ENCODE measurements around the gene FHL5.

Gene FHL5, protein sequence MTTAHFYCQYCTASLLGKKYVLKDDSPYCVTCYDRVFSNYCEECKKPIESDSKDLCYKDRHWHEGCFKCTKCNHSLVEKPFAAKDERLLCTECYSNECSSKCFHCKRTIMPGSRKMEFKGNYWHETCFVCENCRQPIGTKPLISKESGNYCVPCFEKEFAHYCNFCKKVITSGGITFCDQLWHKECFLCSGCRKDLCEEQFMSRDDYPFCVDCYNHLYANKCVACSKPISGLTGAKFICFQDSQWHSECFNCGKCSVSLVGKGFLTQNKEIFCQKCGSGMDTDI

DNA sequence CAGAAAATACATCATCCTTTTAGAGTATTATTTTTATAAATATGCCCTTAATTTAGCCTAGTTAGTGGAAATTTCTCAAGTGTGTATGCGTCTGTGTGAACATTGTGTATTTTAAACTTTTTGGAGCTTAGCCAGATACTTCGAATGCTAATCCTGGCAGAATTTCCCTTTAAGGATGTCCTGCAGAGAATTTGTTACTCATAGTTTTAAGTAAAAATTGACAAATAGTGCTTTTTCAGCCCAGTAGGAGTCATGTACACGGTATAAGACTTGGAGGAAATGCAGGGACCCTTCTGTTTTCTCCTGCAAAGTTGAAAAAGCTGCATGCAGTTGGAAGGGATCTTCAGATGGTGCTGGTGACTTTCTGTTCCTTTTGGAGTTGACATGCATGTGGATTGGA is at the start of gene FHL5:
Gene FHL5, plus strand, starts transcription at position 243 of the 400 bp plus-strand sequence. CDS start 40,486 bp downstream, outside the sequence.
- H3K27ac ChIP-seq = no peak within 1 kb of the TSS
- TF ChIP-seq ZFX (IDR thresholded peaks at IDR 0.05; ENCODE audit: borderline replicate concordance) = no peak
- TF ChIP-seq, protein P1, sequence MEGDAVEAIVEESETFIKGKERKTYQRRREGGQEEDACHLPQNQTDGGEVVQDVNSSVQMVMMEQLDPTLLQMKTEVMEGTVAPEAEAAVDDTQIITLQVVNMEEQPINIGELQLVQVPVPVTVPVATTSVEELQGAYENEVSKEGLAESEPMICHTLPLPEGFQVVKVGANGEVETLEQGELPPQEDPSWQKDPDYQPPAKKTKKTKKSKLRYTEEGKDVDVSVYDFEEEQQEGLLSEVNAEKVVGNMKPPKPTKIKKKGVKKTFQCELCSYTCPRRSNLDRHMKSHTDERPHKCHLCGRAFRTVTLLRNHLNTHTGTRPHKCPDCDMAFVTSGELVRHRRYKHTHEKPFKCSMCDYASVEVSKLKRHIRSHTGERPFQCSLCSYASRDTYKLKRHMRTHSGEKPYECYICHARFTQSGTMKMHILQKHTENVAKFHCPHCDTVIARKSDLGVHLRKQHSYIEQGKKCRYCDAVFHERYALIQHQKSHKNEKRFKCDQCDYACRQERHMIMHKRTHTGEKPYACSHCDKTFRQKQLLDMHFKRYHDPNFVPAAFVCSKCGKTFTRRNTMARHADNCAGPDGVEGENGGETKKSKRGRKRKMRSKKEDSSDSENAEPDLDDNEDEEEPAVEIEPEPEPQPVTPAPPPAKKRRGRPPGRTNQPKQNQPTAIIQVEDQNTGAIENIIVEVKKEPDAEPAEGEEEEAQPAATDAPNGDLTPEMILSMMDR (IDR thresholded peaks at IDR 0.05) = no peak

DNA sequence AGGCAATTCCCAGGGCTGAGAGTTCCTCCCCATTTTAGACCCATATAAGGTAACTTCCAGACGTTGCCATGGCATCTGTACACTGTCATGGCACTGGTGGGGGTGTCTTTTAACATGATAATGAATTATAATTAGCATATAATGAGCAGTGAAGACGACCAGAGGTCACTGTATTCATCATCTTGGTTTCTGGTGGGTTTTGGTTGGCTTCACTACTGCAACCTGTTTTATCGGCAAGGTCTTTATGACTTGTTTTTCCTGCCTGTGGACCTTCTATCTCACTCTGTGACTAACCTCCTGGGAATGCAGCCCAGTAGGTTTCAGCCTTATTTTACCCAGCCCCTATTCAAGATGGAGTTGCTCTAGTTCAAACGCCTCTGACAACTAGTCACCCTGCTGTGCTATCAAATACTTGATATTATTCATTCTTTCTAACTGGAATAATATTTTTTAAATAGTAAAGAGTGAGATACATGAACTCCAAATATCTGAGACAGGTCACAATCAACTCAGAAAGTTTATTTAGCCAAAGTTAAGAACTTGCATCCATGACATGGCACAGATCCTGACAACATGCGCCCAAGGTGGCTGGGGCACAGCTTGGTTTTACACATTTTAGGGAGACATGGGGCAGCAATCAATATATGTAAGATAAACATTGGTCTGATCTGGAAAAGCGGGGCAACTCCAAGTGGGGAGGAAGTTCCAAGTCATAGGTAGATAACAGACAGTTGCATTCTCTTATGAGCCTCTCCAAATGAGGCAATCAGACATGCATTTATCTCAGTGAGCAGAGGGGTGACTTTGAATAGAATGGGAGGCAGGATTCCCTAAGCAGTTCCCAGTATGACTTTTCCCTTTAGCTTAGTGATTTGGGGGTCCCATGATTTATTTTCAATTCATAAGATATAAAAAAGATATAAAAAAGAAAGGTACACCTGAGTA is 42.5 kb upstream of the FHL5 start:
- peak overlapping the region; percentile 78 for H3K27ac ChIP-seq
- no peak for TF ChIP-seq ZFX (IDR thresholded peaks at IDR 0.05; ENCODE audit: borderline replicate concordance)
- TF ChIP-seq, protein P1 (IDR thresholded peaks at IDR 0.05) = no peak

DNA sequence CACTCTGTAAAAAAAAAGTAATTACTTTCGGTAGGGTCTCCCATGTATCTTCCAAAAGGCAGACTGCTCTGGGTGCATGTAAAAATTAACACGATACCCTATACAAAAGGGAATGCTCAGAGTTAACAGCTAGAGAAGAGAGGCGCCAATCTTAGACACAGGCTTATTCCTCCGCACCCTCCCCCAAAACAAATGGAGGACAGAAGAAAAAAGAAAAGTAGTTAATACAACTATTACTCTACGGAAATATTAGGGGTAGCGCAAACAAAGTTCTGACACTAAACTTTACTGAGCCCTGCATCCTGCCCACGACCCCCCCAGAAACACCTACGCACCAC is 41.7 kb upstream of the FHL5 start:
- TF ChIP-seq ZFX (IDR thresholded peaks at IDR 0.05; ENCODE audit: borderline replicate concordance) = no peak
- TF ChIP-seq, protein P1 (IDR thresholded peaks at IDR 0.05) = no peak
- H3K27ac ChIP-seq = peak overlapping the region; percentile 78

DNA sequence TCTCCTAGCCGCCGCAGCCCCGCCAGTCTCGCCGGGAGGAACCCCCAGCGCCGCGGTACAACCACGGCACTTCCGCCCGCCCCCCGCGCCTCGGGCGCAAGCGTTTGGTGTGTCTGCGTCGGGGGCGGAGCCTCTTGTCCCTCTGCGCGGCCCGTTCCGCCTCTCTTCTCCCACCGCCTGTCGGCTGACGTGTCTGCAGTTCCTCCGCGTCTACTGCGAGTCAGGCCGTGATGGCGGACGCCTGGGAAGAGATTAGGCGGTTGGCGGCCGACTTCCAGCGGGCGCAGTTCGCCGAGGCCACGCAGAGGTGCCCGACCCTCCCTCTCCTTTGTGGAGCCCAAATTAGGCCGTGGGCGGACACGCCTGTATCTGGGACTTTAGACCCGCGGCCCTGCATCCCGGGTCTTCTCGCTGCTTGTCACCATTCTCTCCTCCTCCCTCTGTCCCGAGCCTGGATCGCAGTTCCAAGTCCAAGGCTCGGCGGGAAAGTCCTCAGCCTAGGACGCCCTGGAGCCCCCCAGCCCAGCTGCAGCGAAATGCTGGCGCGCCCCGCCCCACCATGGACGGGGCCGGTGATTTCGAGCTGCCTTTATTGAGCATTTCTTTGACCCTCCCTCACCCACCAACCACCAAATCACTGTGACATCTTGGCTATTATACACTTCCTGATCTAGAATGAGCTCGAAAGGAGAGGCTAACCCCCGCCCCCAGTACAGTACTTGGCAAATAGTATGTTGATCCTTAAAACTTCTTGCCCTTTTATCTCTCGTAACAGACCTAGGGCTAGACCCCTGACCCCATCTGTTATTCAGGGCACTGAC is 41.1 kb upstream of the FHL5 start, which contains the start of gene UFL1:
Gene UFL1, plus strand, starts transcription at position 163 of the 821 bp plus-strand sequence. Its CDS starts 68 bp downstream, at position 231.
- H3K27ac ChIP-seq = peak within 1 kb of the TSS; percentile 78
- TF ChIP-seq, protein P1 (IDR thresholded peaks at IDR 0.05) = no peak
- no peak for TF ChIP-seq ZFX (IDR thresholded peaks at IDR 0.05; ENCODE audit: borderline replicate concordance)

DNA sequence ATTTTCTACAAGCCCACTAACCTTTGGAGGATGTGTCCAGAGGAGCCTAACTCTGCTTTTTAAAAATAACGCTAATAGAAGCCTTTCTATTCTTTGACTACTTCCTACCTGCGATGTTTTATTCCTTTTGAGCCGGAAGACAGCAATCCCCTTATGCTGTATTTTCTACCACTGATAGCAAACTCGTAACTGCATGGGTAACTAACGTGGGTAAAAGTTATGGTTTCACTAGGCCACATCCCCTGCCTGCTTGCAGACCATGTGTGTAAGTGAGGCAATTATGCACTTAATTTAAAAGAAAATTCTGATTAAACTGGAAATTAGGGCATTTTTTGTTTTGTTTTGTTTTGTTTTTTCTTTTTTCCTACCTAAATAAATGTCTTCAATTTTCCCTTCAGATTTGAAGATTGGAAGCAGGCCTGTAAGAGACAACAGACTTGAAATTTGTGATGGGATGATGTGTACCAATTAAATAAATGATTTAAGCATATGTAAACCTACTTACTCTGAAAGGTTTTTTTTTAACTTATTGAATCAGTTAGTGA is 40.4 kb upstream of the FHL5 start:
- H3K27ac ChIP-seq = peak overlapping the region; percentile 78
- TF ChIP-seq ZFX (IDR thresholded peaks at IDR 0.05; ENCODE audit: borderline replicate concordance) = no peak
- TF ChIP-seq, protein P1 (IDR thresholded peaks at IDR 0.05) = no peak

DNA sequence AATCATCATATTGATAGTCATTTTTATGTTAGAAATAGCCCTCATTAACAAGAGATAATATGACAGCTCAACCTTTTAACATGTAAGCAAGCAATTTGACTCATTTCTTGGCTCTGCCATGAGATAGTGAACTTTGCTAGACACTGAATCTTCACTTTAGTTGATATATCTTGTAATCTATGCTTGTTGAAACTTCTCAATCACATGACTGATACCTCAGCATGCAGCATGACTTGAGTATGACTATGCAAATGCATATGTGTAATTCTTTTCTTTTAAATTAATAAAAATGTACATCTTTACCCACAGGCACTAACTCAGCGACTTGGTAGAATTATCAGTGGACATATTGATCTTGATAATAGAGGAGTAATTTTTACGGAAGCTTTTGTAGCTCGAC is 34.7 kb upstream of the FHL5 start:
- TF ChIP-seq ZFX (IDR thresholded peaks at IDR 0.05; ENCODE audit: borderline replicate concordance) = no peak
- TF ChIP-seq, protein P1 (IDR thresholded peaks at IDR 0.05) = no peak
- H3K27ac ChIP-seq = no peak overlapping the region
